Fibroblast of skin of right quadriceps (primary cell): ENCODE measurements around the gene VKORC1.
"Not testable (repeated sequence)": the region's sequence is repeated elsewhere in the genome, so short reads cannot be mapped to it uniquely, and the experiment has no call there.

ENCODE experiments used
- DNase-seq: peaks from one replicate; pipeline ENCODE4 v3.0.0-alpha.2; 2013

Gene VKORC1

GRCh38 chr16:31094424-31095120 lies at the start of gene VKORC1:
TSS of gene VKORC1 (minus strand) at chr16:31094797. CDS start at chr16:31094729, 68 bp downstream.
- peak; percentile 98 for DNase-seq

DNA sequence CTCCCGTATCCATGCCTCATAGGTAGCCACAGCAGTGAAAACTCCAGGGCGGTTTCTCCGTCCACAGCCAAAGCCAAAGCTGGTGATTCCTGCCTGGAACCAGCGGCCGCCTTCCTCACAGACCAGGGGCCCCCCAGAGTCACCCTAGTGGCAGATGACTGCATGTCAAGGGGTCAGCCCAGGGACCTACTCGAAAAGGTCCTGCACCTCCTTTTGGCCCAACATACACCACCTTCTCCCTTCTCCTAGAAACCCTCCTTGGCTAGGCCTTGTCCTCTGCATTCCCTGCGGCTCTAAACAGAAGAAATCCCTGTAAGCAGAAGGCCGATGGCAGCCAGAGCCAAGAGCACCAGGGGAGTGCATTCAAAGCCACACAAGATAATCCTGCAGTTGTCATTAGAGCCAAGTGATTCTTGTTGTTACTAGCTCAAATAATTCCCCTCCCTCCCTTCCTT lies 49.1 kb upstream of the VKORC1 start:
- DNase-seq: no peak

DNA sequence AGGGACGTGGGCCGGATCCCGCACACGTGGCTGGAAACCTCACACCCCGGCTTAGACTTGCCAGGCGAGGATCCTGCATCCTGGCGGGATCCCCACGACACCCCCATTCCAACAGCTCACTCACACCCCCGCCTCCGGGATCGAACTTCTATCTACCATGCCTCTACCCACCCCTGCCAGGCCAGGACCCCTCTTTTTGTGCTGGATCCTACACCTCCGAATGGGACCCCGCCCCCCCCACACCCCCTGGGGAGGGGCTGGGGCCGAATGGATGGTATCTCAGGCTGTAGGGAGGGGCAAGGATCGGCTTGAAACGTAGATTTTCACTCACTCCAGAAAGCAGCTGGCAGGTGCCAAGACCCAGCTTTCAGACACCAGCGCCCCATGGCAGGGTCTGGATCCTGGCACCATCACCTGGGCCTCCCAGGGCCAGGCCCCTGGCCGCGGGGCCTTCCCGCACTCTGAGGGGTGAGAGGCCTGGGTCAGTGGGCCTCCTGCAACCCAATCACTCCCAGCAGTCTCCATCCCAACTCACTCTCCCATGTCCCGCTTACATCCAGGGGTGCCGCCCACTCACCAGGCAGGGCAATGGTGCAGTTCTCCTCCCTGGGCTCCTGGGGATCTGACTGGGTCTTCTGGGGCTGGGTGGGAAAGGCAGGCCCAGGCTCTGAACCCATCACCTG lies 48.6 kb upstream of the VKORC1 start:
- DNase-seq: no peak

GRCh38 chr16:31142109-31143010 lies 47.8 kb upstream of the VKORC1 start:
- peak; percentile 99 for DNase-seq

DNA sequence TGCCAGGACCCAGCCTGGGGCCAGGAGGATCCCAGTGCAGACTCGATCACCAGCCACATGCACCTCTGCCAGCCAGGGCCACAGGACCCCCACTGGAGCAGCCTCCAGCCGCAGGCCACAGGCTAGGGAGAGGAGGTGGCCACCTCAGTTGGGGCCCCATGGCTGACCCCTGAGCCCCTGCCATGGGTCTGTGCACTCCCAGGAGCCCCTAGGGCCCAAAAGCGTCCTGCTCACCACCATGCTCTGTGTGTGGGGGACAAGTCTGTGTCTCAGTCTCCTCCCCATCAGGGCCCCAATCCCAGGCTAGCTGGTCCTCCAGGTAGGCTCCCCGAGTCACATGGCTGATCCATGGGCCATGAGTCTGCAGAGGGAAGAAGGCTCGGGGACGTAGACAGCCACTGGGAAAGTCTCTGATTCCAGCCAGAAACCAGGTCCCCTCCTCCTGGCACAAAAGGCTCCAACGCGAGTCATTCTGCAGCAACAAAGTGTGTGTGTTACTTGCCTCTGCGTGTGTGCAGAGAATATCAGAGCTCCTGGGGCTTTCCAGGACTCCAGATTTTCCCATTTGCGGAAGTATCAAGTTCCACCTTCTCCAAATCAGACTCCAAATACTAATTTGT lies 47.0 kb upstream of the VKORC1 start:
- DNase-seq: no peak

DNA sequence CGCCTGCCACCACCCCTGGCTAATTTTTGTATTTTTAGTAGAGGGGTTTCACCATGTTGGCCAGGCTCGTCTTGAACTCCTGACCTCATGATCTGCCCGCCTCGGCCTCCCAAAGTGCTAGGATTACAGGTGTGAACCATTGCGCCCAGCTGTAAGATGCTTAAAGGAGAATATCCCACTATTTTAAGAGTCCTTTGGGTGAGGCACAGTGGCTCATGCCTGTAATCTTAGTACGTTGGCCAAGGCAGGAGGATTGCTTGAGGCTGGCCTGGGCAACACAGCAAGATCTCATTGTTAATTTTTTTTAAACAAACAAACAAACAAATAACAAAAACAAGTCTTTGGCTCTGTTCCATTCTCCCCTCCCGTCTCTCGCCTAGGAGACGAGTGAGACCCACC lies 46.5 kb upstream of the VKORC1 start:
- not testable (repeated sequence) for DNase-seq

DNA sequence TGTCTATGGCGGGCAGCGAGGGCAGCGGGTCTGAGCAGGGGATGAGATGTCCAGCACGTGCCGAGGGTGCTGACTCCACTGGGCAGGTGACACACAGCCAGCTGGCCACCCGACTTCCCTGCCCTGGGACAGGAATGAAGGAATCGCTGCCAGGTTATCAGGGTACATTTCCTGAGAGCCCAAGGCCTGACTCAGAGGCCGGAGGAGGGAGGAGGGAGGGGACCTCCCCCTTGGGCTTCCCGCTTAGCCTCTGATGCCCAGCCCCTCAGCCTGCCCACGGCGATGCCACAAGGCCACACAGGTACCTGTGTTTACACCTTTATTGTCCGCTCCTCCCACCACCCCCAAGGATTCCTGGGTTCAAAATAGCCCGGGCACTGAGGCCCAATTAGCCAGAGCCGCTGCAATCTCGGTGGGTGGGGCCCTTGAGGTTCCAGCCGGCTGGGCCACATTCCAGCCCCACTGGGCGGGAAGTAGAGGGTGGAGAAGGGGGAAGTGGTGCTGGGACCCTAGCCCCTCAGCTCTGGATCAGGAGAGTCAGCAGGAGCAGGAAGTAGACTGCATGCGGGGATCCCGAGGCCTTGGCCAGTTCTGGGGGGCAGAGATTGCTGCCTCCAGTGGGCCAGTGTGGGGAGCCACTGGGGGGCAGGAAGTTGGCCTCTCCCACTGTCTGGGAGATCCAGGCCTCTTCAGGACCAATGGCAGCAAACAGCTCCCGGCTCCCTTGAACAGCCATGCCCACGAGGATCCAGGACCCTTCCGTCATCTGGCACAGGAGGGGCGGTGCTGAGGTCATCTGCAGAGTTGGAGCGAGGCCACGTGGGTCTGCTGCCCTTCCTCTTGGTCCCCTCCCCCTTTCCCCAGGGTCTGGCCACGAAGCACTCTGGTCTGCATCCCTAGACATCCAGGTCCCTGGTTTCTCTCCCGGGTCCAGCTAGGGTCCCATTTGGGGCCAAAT lies 44.3 kb upstream of the VKORC1 start:
- peak; percentile 42 for DNase-seq

DNA sequence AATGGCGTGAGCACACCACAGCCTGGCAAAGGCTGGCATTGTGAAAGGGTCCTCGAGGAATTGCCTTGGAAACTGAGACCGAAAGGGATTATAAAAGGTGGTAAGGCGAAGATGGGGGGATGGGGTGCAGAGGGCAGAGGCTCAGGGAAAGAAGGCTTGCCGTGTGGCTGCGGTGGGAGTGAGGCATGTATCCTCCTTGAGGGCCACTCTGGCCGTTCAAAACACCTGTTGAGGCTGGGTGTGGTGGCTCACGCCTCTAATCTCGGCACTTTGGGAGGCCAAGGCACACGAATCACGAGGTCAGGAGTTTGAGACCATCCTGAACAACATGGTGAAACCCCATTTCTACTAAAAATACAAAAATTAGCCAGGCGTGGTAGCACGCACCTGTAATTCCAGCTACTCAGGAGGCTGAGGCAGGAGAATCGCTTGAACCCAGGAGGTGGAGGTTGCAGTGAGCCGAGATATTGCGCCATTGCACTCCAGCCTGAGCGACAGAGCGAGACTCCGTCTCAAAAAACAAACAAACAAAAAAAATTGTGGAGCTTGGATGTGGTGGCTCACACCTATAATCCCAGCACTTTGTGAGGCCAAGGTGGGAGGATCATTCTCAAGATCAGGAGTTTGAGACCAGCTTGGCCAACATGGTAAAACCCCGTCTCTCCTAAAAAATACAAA lies 42.4 kb upstream of the VKORC1 start:
- DNase-seq: not testable (repeated sequence)

DNA sequence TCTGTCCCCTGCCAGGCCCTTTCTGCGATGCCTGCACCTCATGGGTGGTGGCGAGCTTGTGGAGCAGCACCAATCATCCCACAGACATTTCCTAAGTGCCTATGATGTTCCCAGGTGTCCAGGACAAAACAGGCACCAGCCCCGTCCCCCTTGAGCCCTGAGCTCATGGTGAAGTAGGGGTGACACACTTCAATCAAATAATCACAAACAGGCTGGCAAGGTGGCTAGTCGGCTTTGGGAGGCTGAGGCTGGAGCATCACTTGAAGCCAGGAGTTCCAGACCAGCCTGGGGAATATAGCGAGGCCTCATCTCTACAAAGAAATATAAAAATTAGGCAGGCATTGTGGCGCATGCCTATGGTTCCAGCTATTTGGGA lies 41.7 kb upstream of the VKORC1 start:
- DNase-seq: no peak

GRCh38 chr16:31135535-31136286 lies 41.1 kb upstream of the VKORC1 start, which contains the start of gene PRSS8:
TSS of gene PRSS8 (minus strand) at chr16:31135727. CDS start at chr16:31135498, 229 bp downstream.
- no peak for DNase-seq

DNA sequence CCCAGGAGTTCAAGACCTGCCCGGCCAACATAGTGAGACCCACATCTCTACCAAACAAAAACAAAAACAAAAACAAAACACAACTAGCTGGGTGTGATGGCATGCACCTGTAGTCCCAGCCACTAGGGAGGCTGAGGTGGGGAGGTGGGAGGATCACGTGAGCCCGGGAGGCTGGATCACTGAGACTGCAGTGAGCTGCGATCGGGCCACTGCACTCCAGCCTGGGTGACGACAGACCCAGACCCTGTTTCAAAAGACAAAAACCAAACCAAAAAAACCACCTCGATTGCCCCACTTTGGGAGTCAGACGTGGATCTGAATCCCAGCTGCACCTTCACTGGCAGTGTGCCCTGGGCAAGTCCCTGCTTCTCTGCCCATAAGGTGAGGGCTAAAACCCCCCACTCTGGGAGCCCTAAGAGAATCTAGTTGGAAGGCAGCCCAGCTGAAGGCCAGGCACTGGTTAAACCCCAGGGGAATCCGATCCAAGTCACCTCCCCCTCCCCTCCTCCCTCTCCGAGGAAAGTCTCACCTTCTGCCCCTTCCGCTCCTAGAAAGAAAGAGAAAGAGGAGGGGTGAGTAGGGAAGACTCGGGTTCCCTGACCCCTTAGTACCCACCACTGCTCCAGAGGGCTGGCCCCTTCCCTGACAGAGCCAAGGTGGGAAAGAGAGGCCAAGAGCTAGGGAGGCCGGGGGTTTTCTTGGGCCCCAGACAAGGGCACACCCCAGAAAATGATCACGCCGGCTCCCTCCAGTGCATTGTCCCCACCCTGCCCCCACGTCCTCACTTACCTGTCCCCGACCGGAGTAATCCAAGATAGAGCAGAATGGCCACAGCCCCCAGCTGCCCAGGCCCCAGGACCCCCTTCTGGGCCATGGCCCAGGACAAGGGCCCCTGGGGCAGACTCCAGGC lies 40.3 kb upstream of the VKORC1 start:
- DNase-seq: no peak

DNA sequence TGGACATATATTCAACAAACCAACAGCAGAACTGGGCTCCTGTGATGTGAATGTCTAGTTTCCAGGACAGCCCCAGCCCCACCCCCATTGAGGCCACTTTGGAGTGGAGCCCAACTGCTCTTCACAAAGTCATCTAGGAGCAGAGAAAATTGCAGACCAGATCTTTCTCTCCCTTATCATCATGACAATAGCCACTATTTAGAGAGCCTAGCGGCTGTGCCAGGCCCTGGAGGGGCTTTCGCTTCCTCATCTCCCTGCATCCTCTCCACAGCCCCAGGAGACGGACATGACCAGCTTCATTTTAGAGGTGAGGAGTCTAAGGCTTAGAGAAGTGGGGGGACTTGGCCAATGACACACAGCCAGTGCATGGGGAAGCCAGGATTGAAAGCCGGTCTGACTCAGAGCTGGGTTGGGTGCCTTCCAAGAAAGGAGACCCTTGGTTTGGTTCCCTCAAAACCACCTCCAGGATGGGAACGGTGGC lies 39.5 kb upstream of the VKORC1 start:
- DNase-seq: no peak

GRCh38 chr16:31133046-31133501 lies 38.5 kb upstream of the VKORC1 start:
- no peak for DNase-seq

DNA sequence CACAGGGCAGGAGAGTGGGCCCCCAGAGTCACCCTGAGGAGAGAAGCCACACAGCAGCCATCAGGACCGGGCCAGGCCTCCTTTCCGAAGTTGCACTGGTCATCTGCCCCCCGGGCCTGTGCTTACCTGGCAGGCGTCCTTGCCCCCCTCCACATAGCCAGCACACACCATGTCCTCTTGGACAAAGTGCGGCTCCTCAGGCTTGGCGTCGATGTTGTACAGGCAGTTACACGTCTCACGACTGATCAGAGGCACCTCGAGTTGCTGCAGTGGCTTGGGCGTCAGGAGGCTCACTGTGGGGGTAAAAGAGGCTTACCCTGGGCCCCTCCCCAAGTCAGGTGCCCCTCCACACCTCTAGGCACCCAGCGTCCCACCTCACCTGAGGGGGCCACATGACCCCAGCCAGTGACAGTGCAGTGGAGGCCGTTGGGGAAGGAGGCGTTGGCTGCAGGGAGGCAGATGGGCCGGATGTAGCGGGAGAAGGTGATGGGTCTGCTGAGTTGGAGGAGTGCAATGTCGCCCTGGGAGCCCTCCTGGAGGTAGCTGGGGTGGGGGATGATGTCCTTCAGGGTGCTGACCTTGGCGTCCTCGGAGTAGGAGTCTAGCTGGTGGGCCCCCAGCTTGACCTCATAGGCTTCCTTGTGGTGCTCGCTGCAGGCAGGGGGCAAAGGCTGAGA lies 37.8 kb upstream of the VKORC1 start:
- DNase-seq: no peak

GRCh38 chr16:31131841-31132271 lies 37.3 kb upstream of the VKORC1 start:
- no peak for DNase-seq

GRCh38 chr16:31131416-31131815 lies 36.8 kb upstream of the VKORC1 start:
- no peak for DNase-seq

- DNase-seq: no peak
Observed at GRCh38 chr16:31130899-31131298, 36.3 kb upstream of the VKORC1 start.

GRCh38 chr16:31130336-31130891 lies 35.8 kb upstream of the VKORC1 start:
- DNase-seq: no peak
